GM12872 (cell line): Measurements from ENCODE around the gene IFNLR1.

Source experiments
- CTCF ChIP-seq: IDR thresholded peaks from 3 replicates; pipeline ENCODE4 v1.5.1; 2011; ENCODE audit warnings: low read depth, mild to moderate bottlenecking, low read length, moderate library complexity; ENCODE audit not compliant: insufficient read depth

Gene IFNLR1

DNA sequence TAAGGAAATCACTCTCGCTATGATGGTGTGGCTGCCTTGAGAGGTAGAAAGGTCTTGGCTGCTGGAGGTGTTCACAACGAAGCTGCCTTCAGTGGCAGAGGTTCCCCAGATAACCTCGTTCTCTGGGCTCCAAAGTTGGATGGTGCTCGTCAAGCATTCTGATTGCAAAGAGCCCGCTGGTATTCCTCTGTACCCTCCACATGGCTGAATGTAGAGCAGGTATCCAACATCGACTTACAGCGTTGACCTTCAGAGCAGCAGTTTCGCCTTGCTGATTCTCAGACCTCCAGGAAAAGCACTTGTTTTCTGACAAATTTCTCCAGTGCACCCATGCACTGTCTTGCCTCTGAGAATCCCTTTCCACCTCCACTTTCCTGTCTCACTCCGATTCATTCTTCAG is 39.9 kb downstream of the IFNLR1 start:
- no peak for TF ChIP-seq CTCF

DNA sequence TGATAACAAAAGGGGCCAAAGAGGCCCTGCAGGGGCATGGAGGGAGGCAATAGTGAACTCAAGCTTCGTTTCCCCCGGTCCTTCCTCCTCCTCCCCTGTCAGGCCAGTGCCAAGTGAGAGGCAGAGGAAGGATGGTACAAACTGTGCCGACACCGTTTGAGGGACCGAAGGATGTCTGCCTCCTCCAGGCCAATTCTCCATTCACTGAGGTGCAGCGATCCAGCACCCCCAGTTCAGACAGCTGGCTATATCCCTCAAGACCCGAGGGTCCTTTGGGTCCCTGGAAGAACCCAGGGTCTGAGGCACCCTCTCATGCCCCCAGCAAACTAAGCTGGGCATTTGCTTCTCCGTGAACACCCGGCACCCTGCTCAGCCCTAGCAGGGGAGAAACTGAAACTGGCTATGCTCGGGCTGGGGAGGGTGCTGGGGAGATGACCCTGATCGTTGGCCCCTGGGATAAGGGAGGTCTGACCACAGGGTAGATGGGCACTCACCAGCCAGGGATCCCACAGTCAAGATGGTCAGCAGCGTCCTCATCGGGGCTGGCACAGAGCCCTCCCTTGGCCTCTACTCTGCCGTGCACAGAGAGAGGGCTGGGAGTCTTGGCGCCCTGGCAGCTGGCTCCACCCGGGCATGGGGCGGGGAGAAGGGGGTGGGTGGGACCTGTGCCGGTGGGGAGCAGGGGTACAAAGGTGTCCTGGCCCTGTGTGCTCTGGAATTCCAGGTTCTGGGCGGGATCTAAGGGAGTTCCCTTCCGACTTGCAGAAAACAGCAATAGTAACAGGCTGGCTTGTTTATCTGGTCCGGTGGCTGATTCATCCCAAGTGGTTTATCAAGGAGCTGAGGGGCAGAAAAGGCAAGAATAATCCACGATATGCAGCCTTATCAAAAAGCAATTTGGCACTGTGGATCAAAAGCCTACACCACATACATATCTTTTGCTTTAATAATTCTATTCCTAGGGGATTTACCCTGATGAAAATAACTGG is 44.2 kb downstream of the IFNLR1 start, which contains the start of gene IL22RA1:
Gene IL22RA1 (minus strand): TSS at position 595 of the 989 bp plus-strand sequence. CDS start 58 bp downstream, at position 537.
- TF ChIP-seq CTCF: no peak

DNA sequence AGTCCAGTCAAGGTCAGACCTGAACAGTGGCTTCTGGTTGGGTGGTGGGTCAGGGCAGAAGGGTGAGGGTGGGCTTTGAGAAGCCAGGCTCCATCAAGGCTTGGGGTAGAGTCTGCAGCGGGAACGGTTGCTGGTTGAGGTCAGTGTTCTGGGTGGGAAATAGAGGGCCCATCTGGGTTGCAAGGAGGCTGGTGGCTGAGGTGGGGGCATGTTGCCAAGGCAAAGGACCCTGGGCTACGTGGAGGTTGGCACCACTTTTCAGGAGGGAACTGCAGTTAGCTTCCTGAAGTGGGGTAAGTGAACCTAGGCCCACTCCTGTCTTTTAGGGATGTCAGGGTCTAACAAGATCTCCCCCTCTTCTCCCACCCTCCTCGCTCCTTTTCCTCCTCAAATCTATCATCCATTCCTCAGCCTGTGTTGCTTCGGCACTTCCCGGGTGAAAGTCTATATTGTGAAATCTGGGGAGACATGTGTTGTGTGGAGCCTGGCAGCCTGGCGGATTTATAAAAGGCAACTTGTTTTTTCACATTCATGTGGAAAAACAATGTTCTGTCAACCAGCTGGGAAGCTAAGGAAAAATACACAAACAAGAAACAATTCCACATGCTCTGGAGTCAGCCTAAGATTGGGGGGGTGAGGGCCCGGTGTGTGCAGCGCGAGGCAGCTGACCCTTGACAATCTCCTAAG is 45.6 kb downstream of the IFNLR1 start:
- TF ChIP-seq CTCF: no peak

GRCh38 chr1:24140741-24141181 is 46.3 kb downstream of the IFNLR1 start:
- no peak for TF ChIP-seq CTCF

- no peak for TF ChIP-seq CTCF
These were observed 47.2 kb downstream of the IFNLR1 start for GRCh38 chr1:24139841-24140425.

DNA sequence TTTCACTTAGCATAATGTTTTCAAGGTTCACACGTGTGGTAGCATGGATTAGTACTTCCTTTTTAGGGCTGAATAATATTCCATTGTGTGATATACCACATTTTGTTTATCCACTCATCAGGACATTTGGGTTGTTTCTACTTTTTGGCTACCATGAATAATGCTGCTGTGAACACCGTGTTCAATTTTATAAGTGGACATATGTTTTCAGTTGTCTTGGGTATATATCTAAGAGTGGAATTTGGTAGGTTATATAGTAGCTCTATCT is 47.9 kb downstream of the IFNLR1 start:
- no peak for TF ChIP-seq CTCF
